ENCODE results near the gene EYS. TPM values are rescaled to one million over a fixed set of nuclear protein-coding genes. Genes with fewer than 3 reads are reported as not detected.

Gene EYS
- total RNA-seq, 4 donors from 2014 or later = under 0.01 TPM; not detected in 3

GRCh38 chr6:65170273-65170672, 536.8 kb downstream of the EYS start:
- Histone ChIP-seq H3K4me1 (no peaks in the 10 kb centered on the region), H3K9me3 (no peaks in the 10 kb centered on the region), H3K4me3 (no peak overlapping the region), H3K27ac (replicated peaks in 1 of 4) (no peak overlapping the region), H3K27me3 (no peaks in the 10 kb centered on the region), H3K36me3 (no peaks in the 10 kb centered on the region)
- TF ChIP-seq EP300 (IDR thresholded peaks at IDR 0.05) = no peak
- TF ChIP-seq POLR2AphosphoS5 (IDR thresholded peaks at IDR 0.05) = no peak
- TF ChIP-seq, protein P1, sequence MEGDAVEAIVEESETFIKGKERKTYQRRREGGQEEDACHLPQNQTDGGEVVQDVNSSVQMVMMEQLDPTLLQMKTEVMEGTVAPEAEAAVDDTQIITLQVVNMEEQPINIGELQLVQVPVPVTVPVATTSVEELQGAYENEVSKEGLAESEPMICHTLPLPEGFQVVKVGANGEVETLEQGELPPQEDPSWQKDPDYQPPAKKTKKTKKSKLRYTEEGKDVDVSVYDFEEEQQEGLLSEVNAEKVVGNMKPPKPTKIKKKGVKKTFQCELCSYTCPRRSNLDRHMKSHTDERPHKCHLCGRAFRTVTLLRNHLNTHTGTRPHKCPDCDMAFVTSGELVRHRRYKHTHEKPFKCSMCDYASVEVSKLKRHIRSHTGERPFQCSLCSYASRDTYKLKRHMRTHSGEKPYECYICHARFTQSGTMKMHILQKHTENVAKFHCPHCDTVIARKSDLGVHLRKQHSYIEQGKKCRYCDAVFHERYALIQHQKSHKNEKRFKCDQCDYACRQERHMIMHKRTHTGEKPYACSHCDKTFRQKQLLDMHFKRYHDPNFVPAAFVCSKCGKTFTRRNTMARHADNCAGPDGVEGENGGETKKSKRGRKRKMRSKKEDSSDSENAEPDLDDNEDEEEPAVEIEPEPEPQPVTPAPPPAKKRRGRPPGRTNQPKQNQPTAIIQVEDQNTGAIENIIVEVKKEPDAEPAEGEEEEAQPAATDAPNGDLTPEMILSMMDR (IDR thresholded peaks at IDR 0.05) = no peak
- no peak for TF ChIP-seq POLR2A (IDR thresholded peaks at IDR 0.05; ENCODE audit: low read depth)
- WGBS = 62% methylated on average over 2 of the region's 2 CpGs
- no peak for DNase-seq (ENCODE audit: extremely low spot score)
- intact Hi-C loops (cut with DNase I) = no loop called here

GRCh38 chr6:65161661-65162060, 545.4 kb downstream of the EYS start:
- no peaks in the 10 kb centered on the region for H3K9me3 ChIP-seq
- no peak for TF ChIP-seq POLR2A (IDR thresholded peaks at IDR 0.05; ENCODE audit: low read depth)
- no peaks in the 10 kb centered on the region for H3K27me3 ChIP-seq
- H3K27ac ChIP-seq (replicated peaks in 1 of 4) = no peak overlapping the region
- 56% methylated on average over 1 of the region's 1 CpG for WGBS
- no peaks in the 10 kb centered on the region for H3K4me1 ChIP-seq
- intact Hi-C loops (cut with DNase I) = no loop called here
- no peaks in the 10 kb centered on the region for H3K36me3 ChIP-seq
- H3K4me3 ChIP-seq = no peak overlapping the region
- no peak for DNase-seq (ENCODE audit: extremely low spot score)

- H3K27ac ChIP-seq (replicated peaks in 1 of 4) = no peak overlapping the region
- 61% methylated on average over 3 of the region's 3 CpGs for WGBS
- H3K4me1 ChIP-seq = no peaks in the 10 kb centered on the region
- TF ChIP-seq POLR2A (IDR thresholded peaks at IDR 0.05; ENCODE audit: low read depth) (no peak), EP300 (IDR thresholded peaks at IDR 0.05) (no peak), POLR2AphosphoS5 (IDR thresholded peaks at IDR 0.05) (no peak)
- TF ChIP-seq, protein P1 (IDR thresholded peaks at IDR 0.05) = no peak
- no peak overlapping the region for H3K4me3 ChIP-seq
- no peaks in the 10 kb centered on the region for H3K36me3 ChIP-seq
- DNase-seq (ENCODE audit: extremely low spot score) = no peak
- no peaks in the 10 kb centered on the region for H3K27me3 ChIP-seq
- intact Hi-C loops (cut with DNase I) = no loop called here
- H3K9me3 ChIP-seq = no peaks in the 10 kb centered on the region
Measured at GRCh38 chr6:65157025-65157424, 550.0 kb downstream of the EYS start.

GRCh38 chr6:65155083-65155482, 551.9 kb downstream of the EYS start:
- 58% methylated on average over 1 of the region's 1 CpG for WGBS
- Histone ChIP-seq H3K4me1 (no peaks in the 10 kb centered on the region), H3K36me3 (no peaks in the 10 kb centered on the region), H3K9me3 (no peaks in the 10 kb centered on the region), H3K27me3 (no peaks in the 10 kb centered on the region), H3K27ac (replicated peaks in 1 of 4) (no peak overlapping the region), H3K4me3 (no peak overlapping the region)
- no peak for TF ChIP-seq EP300 (IDR thresholded peaks at IDR 0.05)
- no peak for TF ChIP-seq POLR2A (IDR thresholded peaks at IDR 0.05; ENCODE audit: low read depth)
- no peak for TF ChIP-seq POLR2AphosphoS5 (IDR thresholded peaks at IDR 0.05)
- TF ChIP-seq, protein P1 (IDR thresholded peaks at IDR 0.05) = no peak
- DNase-seq (ENCODE audit: extremely low spot score) = no peak
- intact Hi-C loops (cut with DNase I) = no loop called here

DNA sequence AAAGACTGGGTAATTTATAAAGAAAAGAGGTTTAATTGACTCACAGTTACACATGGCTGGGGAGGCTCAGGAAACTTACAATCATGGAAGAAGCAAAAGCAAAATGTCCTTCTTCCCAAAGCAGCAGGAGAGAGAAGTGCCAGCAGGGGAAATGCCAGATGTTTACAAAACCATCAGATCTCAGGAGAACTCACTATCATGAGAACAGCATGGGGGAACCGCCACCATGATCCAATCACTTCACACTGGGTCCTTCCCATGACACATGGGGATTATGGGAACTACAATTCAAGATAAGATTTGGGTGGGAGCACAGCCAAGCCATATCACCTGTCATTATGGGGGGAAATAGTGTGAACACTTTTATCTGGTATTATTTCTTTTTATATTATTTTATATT, 557.2 kb downstream of the EYS start:
- H3K4me3 ChIP-seq = no peak overlapping the region
- H3K4me1 ChIP-seq = no peaks in the 10 kb centered on the region
- 95% methylated on average over 1 of the region's 1 CpG for WGBS
- no peaks in the 10 kb centered on the region for H3K27me3 ChIP-seq
- no peaks in the 10 kb centered on the region for H3K9me3 ChIP-seq
- TF ChIP-seq, protein P1 (IDR thresholded peaks at IDR 0.05) = no peak
- TF ChIP-seq EP300 (IDR thresholded peaks at IDR 0.05) (no peak), POLR2A (IDR thresholded peaks at IDR 0.05; ENCODE audit: low read depth) (no peak), POLR2AphosphoS5 (IDR thresholded peaks at IDR 0.05) (no peak)
- H3K27ac ChIP-seq (replicated peaks in 1 of 4) = no peak overlapping the region
- H3K36me3 ChIP-seq = no peaks in the 10 kb centered on the region
- DNase-seq (ENCODE audit: extremely low spot score) = no peak
- intact Hi-C loops (cut with DNase I) = no loop called here
